Measurements from ENCODE around the gene IRGM.
"Not testable (repeated sequence)": the region's sequence is repeated elsewhere in the genome, so short reads cannot be mapped to it uniquely, and the experiment has no call there.

Gene IRGM

DNA sequence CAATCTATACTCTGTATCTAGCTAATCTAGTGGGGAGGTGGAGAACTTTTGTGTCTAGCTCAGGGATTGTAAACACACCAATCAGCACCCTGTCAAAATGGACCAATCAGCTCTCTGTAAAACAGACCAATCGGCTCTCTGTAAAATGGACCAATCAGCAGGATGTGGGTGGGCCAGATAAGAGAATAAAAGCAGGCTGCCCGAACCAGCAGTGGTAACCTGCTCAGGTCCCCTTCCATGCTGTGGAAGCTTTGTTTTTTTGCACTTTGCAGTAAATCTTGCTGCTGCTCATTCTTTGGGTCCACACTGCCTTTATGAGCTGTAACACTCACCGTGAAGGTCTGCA lies at the start of gene IRGM:
IRGM (plus strand) TSS at position 214 of the 346 bp plus-strand sequence. CDS start 1,603 bp downstream, outside the sequence.
- DNase-seq = not testable (repeated sequence)

GRCh38 chr5:150797384-150797783 lies 48.9 kb upstream of the IRGM start:
- DNase-seq = no peak

- DNase-seq = peak; percentile 52
Measured at GRCh38 chr5:150801117-150801927, 45.0 kb upstream of the IRGM start.

DNA sequence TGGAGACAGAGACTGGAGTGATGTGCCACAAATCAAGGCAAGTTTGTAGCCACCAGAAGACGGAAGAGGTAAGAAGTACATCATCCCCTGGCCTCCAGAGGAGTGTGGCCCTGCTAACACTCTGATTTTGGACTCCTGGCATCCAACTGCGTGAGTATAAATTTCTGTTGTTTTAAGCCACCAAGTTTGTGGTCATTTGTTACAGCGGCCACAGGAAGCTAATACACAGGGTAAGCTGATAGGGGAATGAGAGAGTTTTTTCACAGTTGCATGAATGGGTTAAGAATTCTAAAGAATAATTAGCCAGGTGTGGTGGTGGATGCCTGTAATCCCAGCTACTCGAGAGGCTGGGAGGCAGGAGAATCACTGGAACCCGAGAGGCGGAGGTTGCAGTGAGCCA lies 41.9 kb upstream of the IRGM start:
- no peak for DNase-seq

GRCh38 chr5:150809363-150809762 lies 37.0 kb upstream of the IRGM start:
- DNase-seq = no peak

GRCh38 chr5:150815010-150815409 lies 31.3 kb upstream of the IRGM start:
- DNase-seq = no peak

GRCh38 chr5:150816946-150817345 lies 29.4 kb upstream of the IRGM start:
- no peak for DNase-seq

GRCh38 chr5:150829744-150830143 lies 16.6 kb upstream of the IRGM start:
- DNase-seq = no peak

- DNase-seq = not testable (repeated sequence)
Measured at GRCh38 chr5:150831821-150832220, 14.5 kb upstream of the IRGM start.

- no peak for DNase-seq
Measured at GRCh38 chr5:150836064-150836463, 10.3 kb upstream of the IRGM start.

DNA sequence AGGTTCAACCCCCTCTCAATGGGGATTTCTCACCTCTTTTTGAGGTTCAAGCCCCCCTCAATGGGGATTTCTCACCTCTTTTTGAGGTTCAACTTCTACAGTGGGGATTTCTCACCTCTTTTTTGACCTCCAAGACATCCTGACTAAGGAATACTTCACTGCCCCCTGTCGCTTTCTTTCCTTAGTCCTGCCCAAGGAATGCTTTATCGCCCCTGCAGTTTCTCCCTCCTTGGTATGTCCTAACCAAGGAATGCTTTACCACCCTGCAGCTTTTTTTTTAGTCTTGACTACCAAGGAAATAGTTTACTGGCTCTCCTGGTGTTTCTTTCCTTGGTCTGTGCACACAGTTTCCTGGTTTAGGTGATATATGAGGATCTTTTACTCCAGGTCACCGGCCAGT lies 9.6 kb upstream of the IRGM start:
- no peak for DNase-seq

- DNase-seq = not testable (repeated sequence)
Measured at GRCh38 chr5:150845185-150845859, 999 bp upstream of the IRGM start.

DNA sequence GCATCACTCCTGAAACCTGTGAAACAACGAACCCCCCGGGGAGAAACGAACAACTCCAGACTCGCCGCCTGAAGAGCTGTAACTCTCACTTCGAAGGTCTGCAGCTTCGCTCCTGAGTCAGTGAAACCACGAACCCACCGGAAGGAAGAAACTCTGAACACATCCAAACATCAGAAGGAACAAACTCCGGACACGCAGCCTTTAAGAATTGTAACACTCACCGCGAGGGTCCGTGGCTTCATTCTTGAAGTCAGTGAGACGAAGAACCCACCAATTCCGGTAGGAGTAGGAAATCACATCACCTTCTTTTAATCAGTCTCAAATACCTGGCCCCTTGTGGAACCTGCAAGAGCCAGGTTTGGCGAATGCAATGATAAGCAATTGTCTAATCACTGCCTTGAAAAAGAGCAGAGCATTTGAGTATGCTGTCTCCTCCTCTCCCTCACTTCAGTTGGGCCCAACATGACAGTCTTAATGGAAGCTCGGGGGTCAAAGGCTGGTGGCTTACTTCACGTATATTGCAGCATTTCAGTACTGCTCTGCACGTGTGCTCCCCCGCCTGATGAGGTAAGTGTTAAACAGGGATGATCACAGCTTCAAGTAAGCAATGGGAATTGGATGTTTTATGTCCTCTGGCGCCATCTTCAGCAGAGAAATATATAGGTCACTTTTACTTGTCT lies 473 bp downstream of the IRGM start:
- DNase-seq = peak; percentile 78

DNA sequence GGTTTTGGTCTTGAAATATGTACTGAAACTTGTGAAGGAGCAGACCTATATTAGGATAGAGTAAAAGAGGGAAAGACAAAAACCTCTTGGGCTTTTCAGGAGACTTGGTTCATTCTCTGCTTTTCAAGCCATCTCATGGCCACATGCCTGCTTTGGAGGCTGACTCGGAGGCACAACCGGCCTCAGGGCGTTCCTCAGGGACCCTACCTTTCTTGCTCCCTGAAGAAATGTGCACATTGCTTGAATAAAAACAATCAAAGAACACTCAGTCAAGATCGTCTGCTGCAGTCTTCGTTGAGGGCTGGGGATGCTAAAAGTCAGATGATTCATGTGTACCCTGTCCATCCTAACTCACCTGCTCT lies 994 bp downstream of the IRGM start:
- DNase-seq = no peak

- DNase-seq = no peak
Measured at GRCh38 chr5:150848271-150848670, 1.9 kb downstream of the IRGM start.

DNA sequence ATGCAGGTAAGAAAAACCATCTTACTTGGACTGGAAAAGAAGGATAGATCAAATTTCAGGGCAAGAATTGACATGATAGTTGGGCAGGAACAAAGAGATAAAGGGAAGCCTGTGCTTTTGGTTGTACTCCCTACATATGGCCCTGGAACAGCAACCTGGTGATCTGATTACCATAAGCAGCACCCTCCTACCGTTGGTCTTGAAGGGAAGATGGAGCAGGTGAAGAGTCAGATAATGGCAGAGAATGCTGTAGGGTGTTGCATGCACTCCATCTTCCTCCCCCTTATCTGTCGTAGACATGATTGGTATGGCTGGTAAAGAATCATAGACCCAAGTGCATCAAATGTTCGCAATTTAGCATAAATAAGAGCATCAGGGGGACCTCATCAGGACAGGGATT lies 4.7 kb downstream of the IRGM start:
- DNase-seq = no peak

DNA sequence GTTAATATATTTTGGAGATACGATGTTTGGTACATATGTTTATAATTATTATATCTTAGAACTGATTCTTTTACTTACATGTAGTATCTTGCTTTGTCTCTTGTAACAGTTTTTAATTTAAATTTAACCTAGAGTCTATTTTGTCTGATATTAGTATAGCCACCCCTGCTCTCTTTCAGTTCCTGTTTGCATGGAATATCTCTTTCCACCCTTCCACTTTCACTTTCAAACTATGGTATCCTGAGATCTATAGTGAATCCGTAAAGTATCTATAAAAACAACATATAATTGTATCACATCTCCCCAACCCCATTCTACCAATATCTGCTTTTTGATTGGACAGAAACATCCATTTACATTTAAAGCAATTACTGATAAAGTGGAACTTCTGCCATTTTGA lies 7.2 kb downstream of the IRGM start:
- no peak for DNase-seq

- not testable (repeated sequence) for DNase-seq
Measured at GRCh38 chr5:150856700-150857099, 10.4 kb downstream of the IRGM start.

DNA sequence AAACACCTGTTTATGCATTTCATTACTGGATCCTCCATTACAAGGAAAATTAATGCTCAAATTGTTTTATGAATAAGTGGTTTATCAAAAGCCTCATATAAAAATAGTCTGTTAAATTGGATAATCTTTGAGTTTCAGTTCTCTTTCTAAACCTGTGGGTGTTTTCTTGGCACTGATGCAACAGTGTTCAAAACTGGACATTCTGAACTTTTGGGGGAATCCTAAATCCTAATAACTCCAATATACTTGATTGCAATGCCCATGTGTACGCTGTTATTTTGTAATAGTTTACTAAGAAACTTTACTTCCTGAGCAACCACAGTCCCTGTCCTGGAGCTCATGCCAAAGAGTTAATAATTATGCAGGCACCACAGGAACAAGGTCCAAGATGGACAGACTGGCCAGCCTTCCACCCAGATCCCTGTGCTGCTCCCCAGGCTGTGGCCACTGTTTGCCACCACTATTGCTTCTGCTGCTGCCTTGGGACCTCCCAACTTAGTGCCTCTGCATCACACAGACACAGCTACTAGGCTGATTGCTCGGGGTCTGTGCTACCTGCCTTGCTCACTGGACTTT lies 14.0 kb downstream of the IRGM start:
- DNase-seq = no peak

DNA sequence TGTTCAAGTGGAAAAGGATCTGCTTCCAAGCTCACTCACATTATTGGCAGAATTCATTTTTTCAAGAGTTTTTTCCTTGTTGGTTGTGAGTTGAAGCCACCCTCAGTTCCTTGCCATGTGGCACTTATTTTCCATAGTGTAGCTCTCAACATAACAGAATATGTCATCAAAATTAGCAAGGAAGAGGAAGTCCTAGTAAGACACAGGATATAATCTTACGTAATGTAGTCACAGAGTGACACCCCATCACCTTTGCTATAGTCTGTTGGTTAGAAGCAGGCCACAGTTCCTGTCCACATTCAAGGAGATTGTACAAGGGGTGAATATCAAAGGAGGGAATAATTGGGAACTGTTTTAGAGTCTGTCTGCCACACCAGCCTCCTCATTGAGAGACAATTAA lies 15.7 kb downstream of the IRGM start:
- DNase-seq = no peak

DNA sequence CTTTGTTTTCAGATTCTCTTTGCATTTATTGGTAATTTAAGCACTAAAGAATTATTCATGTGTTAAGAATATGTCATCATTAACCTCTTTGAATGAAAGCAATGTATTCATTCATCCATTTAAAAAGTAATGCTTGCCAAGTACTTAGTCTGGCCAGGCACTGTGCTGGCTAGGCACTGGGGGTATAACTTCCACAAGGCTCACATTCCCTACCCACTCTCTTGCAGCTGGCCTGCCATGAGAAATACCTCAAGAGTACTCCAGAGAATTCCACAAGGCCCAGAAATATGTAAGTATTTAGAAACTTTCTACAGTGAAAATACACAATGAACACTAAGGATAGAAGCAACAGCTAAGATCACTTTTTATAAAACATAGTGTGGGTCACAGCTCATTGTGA lies 33.0 kb downstream of the IRGM start:
- no peak for DNase-seq

DNA sequence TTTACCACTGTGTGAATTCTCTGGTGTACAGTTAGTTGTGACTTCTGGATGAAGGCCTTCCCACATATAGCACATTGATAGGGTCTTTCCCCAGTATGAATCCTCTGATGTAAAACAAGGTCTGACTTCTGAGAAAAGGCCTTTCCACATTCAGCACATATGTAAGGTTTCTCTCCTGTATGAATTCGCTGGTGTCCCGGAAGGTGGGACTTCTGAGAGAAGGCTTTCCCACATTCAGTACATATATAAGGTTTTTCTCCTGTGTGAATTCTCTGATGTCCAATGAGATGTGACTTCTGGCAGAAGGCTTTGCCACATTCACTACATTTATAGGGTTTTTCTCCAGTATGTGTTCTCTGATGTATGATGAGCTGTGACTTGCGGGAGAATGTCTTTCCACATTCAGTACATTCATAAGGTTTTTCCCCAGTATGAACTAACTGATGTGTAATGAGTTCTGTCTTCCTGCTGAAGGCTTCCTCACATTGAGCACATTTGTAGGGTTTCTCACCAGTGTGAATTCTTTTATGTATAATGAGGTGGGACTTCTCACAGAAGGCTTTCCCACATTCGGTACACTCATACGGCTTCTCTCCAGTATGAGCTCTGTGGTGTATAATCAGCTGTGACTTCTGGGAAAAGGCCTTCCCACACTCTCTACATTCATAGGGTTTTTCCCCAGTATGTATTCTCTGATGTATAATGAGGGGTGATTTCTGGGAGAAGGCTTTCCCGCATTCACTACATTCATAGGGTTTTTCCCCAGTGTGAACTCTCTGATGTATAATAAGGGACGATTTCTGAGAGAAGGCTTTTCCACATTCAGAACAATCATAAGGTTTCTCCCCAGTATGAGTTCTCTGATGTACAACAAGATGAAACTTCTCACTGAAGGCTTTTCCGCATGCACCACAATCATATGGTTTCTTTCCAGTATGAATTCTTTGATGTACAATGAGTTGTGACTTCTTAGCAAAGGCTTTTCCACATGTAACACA lies 49.4 kb downstream of the IRGM start:
- no peak for DNase-seq

Measured in NCI-H1694 (cell line).